SHP77 treated with DMSO at 0.1 percent for 48 hours (cell line): ENCODE results near the gene CYLD.

Experiments used
- DNase-seq: peaks from one replicate; lab custom pipeline; 2025; lab: John Stamatoyannopoulos, UW

Gene CYLD

DNA sequence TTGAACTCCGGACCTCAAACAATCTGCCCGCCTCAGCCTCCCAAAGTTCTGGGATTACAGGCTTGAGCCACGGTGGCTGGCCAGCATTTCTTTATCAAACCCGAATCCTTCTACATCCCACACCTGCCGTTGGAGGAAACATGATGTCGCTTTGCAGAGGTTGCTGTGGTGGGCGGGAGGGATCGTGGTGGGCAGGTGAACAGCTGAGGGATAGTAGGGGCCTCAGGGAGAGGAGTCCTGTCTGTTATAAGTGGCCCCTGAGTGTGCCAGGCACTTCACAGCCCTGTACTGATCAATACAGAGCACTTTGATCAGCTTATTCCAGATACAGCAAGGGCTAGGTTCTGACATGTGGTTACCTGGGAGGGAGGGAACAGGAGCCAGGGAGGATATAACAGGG is 76.5 kb downstream of the CYLD start:
- DNase-seq = no peak

GRCh38 chr16:50819706-50820105 is 77.8 kb downstream of the CYLD start:
- DNase-seq = no peak

- no peak for DNase-seq
Observed at GRCh38 chr16:50820225-50820624, 78.3 kb downstream of the CYLD start.

- no peak for DNase-seq
Observed at GRCh38 chr16:50821586-50821985, 79.7 kb downstream of the CYLD start.

DNA sequence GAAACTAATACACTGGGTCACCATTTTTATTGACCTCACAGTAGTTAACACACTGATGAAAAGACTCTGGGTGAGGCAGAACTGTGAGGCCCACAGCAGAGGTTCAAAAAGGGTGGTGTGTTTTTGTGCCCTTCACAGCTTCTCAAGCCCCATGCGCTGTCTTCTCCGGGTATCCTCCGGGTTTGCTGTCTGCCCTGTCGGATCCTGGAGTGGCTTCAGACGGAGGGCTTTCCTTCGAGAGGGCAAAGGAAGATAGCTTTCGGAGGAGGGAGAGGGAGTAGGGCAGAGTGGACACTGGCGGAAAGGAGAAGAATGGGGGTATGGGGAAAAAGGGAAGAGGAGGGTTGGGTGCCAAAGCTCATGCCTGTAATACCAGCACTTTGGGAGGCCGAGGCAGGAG is 80.8 kb downstream of the CYLD start:
- no peak for DNase-seq

- DNase-seq = no peak
Observed at GRCh38 chr16:50826797-50827316, 85.0 kb downstream of the CYLD start.

DNA sequence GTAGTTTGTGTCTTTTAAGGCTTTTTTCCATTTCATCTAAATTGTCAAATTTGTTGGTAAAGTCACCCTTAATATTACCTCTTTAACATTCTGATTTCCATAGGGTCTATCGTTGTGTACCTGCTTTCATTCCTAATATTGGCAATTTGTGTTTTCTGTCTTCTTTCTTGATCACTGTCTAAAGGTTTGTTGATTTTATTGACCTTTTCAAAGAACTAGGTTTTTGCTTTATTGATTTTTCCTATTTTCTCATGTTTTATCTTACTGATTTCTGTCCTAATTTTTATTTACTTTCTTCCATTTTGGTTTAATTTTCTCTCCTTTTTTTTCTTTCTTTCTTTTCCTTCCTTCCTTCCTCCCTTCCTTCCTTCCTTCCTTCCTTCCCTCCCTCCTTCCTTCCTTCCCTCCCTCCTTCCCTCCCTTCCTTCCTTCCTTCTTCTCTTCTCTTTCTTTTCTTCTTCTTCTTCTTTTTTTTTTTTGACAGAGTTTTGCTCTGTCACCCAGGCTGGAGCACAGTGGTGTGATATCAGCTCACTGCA is 86.3 kb downstream of the CYLD start:
- no peak for DNase-seq

DNA sequence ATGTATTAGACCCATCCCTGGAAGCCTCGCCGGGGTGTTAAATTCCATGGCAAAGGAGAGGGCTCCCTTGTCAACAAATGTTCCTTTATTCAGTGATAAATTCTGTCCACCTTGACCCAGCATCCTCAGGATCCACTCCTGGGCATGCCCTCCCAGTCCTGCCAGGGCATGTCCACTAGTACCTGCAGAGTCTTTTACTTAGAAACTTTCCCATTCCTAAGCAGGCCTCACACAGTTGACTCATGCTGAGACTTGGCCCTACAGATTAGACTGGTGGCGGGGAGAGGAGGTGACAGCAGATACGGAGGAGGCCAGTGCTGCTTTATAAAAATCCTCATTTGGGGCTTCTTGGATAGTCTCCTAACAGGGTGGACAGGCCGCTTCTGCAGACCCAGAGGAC is 88.8 kb downstream of the CYLD start:
- no peak for DNase-seq

DNA sequence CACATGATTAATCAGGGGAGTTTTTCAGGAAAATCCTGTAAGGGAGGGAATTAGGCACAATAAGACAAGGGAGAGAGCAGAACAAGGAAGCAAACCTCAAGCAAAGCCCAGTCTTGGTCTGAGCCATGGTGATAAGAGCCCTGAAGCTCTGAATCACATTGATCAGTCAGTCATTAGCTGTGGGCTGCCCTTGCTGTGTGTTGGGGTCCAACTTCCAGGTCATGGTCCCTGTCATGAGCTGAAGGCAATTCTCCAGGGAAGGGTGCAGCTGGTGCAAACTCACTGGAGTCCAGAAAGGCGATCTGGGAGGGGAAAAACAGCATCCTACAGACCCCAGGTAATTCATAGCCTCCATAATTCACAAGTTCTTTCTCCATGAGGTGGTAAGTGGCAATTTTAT is 89.9 kb downstream of the CYLD start:
- no peak for DNase-seq

GRCh38 chr16:50833929-50834328 is 92.0 kb downstream of the CYLD start:
- DNase-seq = no peak

DNA sequence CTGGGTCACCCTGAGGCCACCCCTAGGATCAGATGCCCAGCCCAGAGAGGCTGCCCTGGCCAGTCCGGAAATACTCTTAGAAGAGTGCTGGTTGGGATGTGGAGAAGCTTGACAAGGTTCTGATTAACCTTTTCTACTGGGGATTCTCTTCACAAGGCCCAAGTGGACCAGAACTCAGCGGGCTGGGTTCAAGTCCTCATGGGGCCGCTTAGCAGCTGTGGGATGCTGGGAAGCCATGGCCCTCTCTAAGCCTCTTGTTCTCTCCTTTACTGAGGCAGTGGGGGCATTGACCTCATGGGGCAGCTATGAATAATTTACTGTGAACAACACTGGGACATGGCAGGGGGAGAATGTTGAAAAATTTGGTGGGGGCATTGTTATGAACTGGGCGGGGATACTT is 92.8 kb downstream of the CYLD start:
- no peak for DNase-seq

GRCh38 chr16:50835358-50836060 is 93.6 kb downstream of the CYLD start:
- no peak for DNase-seq

DNA sequence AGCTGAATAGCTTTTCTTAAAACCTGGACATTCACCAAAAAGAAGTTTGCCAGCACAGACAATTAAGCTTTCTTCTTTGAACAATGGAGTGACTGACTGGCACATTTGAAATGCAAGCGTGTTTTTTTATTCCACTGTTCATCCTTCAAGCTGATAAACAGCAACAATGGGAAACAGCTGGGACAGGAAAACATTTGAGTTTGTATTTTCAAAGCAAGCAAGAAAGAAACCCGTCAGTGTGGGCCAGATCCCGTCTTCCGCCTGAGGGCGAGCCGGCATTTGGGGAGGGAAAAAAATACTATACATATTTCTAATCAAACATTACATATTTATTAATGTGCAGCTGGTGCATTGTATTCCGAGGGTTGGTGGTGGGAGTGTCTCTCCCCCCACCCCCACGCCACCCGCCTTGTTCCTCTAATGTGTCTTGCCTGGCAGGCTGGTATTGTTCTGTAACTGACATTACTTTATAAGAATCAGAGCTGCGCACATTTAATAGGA is 94.3 kb downstream of the CYLD start:
- no peak for DNase-seq

DNA sequence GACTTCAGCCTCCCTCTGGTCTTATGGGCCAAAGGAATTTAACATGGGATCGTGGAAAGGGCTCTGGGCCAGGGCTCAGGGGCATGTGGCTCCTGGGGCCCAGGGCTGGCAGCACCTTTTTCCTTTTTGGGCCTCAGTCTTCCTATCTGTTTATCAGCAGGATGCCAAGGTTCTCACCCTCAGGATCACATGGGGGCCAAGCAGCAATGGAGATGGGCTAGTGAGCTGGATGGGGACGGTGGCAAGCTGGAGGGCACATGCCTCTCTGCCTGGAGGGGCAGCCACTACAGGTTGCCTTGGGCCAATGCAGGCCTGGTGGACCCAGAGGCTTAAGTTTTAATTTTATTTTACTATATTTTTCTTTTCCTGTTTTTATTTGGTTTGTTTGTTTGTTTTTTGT is 95.4 kb downstream of the CYLD start:
- no peak for DNase-seq

DNA sequence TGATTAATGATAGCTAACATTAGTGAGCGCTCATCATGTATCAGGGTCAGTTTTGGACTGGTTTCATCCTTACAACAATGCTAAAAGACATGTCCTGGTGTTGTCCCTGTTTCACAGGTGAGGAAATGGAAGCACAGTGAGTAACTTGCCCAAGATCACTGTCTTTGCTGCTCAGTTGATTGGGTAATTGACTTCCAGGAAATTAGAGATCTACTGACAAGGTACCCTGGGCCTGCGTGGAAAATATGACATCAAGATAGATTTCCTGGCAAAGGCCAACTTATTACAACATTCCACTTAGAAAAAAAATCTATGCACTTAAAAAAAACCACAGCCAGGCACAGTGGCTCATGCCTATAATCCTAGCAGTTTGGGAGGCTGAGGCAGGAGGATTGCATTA is 96.3 kb downstream of the CYLD start:
- DNase-seq = no peak

- DNase-seq = no peak
Observed at GRCh38 chr16:50838885-50839284, 97.0 kb downstream of the CYLD start.

DNA sequence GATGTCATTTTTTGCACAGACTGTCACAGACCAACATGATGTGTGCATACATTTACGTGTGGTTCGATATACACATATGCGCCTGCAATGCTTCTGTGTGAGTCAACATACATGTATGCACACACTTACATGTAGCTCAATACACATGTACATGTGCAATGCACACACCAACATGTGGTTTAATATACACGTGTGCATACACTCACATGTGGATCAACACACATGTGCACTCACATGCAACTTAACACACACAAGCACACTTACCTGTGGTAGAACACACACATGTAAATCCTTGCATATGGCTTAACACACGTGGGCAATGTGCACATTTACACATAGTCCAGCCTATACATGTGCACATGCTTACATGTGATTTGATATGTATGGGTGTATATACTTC is 97.5 kb downstream of the CYLD start:
- no peak for DNase-seq

- no peak for DNase-seq
Observed at GRCh38 chr16:50839920-50840729, 98.2 kb downstream of the CYLD start.

DNA sequence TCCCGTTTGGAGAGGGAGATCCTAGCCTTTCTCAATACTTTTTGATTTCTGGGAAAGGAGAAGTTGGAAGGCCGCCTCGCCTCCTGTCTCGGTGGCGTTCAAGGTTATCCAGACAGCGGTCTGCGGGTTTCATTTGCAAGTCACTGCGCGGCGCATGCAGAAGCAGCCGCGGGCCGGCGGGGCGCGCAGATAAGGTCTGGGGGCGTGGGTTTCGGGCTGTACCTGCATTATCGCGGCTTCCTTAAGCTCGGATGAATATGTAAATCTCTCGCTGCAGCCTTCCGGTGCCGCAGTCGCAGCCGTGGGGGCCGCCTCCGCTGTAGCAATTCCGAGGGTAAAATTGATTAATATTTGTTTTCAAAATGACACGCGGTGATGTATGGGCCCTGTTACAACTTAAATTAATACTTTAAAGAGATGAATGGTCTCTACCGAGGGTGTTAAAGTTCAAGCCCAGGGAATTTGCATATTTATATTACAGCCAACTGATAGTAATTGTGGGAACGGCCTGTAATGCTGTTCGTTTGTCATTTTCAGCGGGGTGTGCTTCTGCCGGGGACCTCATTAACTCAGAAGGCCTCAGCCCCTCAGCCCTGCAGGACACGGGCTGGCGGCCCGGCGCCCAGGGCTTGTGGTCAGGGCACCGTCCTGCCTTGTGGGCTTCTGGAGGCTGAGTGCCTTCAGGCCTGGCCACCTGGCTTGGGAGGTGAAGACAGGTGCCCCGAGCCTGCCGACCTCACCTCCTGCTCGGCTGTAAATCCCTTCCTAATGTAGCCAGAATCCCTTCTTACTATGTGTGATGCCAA is 99.4 kb downstream of the CYLD start:
- DNase-seq = no peak

GRCh38 chr16:50842013-50842505 is 100.2 kb downstream of the CYLD start:
- no peak for DNase-seq

GRCh38 chr16:50842589-50842988 is 100.7 kb downstream of the CYLD start:
- DNase-seq = no peak

- no peak for DNase-seq
Observed at GRCh38 chr16:50844840-50845239, 103.0 kb downstream of the CYLD start.
